ENCODE measurements around the gene BACH2.

GRCh38 chr6:90131614-90132423 lies 164.8 kb downstream of the BACH2 start:
- TF ChIP-seq TCFL5 (CRISPR knock-in tag; conservative IDR thresholded peaks at IDR 0.05) = no peak
- TF ChIP-seq, protein P1, sequence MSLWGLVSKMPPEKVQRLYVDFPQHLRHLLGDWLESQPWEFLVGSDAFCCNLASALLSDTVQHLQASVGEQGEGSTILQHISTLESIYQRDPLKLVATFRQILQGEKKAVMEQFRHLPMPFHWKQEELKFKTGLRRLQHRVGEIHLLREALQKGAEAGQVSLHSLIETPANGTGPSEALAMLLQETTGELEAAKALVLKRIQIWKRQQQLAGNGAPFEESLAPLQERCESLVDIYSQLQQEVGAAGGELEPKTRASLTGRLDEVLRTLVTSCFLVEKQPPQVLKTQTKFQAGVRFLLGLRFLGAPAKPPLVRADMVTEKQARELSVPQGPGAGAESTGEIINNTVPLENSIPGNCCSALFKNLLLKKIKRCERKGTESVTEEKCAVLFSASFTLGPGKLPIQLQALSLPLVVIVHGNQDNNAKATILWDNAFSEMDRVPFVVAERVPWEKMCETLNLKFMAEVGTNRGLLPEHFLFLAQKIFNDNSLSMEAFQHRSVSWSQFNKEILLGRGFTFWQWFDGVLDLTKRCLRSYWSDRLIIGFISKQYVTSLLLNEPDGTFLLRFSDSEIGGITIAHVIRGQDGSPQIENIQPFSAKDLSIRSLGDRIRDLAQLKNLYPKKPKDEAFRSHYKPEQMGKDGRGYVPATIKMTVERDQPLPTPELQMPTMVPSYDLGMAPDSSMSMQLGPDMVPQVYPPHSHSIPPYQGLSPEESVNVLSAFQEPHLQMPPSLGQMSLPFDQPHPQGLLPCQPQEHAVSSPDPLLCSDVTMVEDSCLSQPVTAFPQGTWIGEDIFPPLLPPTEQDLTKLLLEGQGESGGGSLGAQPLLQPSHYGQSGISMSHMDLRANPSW (CRISPR knock-in tag; IDR thresholded peaks at IDR 0.05) = no peak
- TF ChIP-seq CTCF (IDR thresholded peaks at IDR 0.05 in 2 of 3, conservative IDR thresholded peaks at IDR 0.05 in 1 of 3; ENCODE audit: insufficient read depth in 2 of 3, low read depth in 1 of 3, low read length in 3 of 3) = no peak
- TF ChIP-seq POU5F1 (IDR thresholded peaks at IDR 0.05; ENCODE audit: borderline replicate concordance, low read depth, low read length, partially characterized antibody) = no peak
- no peak for TF ChIP-seq ZNF589 (CRISPR knock-in tag; IDR thresholded peaks at IDR 0.05; ENCODE audit: low read depth)
- no peak for TF ChIP-seq ILF3 (IDR thresholded peaks at IDR 0.05; ENCODE audit: borderline replicate concordance)
- TF ChIP-seq POLR2A (conservative IDR thresholded peaks at IDR 0.05) = no peak
- TF ChIP-seq FOXP1 (CRISPR knock-in tag; IDR thresholded peaks at IDR 0.05) = no peak
- no peak for TF ChIP-seq ELF4 (CRISPR knock-in tag; IDR thresholded peaks at IDR 0.05)
- no peak for TF ChIP-seq ZBTB7A (IDR thresholded peaks at IDR 0.05; ENCODE audit: borderline replicate concordance, control insufficient read depth, low read depth, low read length)
- no peak for TF ChIP-seq ZNF644 (tag; IDR thresholded peaks at IDR 0.05; ENCODE audit: low read depth)
- TF ChIP-seq TAF1 (IDR thresholded peaks at IDR 0.05; ENCODE audit: control insufficient read depth, extremely low read depth, insufficient read depth, low read length, severe bottlenecking) = no peak

Data from K562 (cell line).